ENCODE data around the gene SLC24A5. TPM values are rescaled to one million over a fixed set of nuclear protein-coding genes. Genes with fewer than 3 reads are reported as not detected.

Gene SLC24A5
- total and polyA plus RNA-seq, 7 donors: not detected

- Histone ChIP-seq H3K4me3 (no peak overlapping the region), H3K36me3 (ENCODE audit: insufficient read depth in 1 of 2, low read depth in 1 of 2) (no peaks in the 10 kb centered on the region), H3K27ac (no peak overlapping the region), H3K9me3 (no peaks in the 10 kb centered on the region), H3K27me3 (ENCODE audit: insufficient read depth in 3 of 3, low read length in 2 of 3) (no peaks in the 10 kb centered on the region), H3K4me1 (no peaks in the 10 kb centered on the region)
- DNase-seq: no peak
- 77 to 88% (median 82%) methylated on average over 6 of the region's 6 CpGs for WGBS, 3 donors
- intact Hi-C loops (cut with DNase I): no loop called here
- no peak for ATAC-seq
- TF ChIP-seq CTCF (IDR thresholded peaks at IDR 0.05): no peak
Observed at GRCh38 chr15:48132874-48133273, 12.1 kb downstream of the SLC24A5 start.

- Histone ChIP-seq H3K27ac (no peak overlapping the region), H3K4me1 (peaks cover 18% of the 10 kb centered on the region), H3K4me3 (no peak overlapping the region), H3K27me3 (ENCODE audit: insufficient read depth in 3 of 3, low read length in 2 of 3) (no peaks in the 10 kb centered on the region), H3K9me3 (no peaks in the 10 kb centered on the region), H3K36me3 (ENCODE audit: insufficient read depth in 1 of 2, low read depth in 1 of 2) (no peaks in the 10 kb centered on the region)
- TF ChIP-seq CTCF (IDR thresholded peaks at IDR 0.05): no peak
- intact Hi-C loops (cut with DNase I): no loop called here
- DNase-seq (no peak), ATAC-seq (peak in 3 of 4 donors; percentile 43 to 75 (median 61))
- WGBS, 3 donors: 68 to 93% (median 70%) methylated on average over 1 of the region's 1 CpG
Observed at GRCh38 chr15:48143856-48144255, 23.1 kb downstream of the SLC24A5 start.

GRCh38 chr15:48144889-48145288, 24.1 kb downstream of the SLC24A5 start:
- TF ChIP-seq CTCF (IDR thresholded peaks at IDR 0.05): no peak
- 39 to 63% (median 43%) methylated on average over 1 of the region's 1 CpG for WGBS, 3 donors
- no peak overlapping the region for H3K4me3 ChIP-seq

GRCh38 chr15:48145923-48146322, 25.1 kb downstream of the SLC24A5 start:
- peaks cover 18% of the 10 kb centered on the region for H3K4me1 ChIP-seq
- H3K36me3 ChIP-seq (ENCODE audit: insufficient read depth in 1 of 2, low read depth in 1 of 2): no peaks in the 10 kb centered on the region
- DNase-seq: no peak
- TF ChIP-seq CTCF (IDR thresholded peaks at IDR 0.05): no peak
- no peak overlapping the region for H3K4me3 ChIP-seq
- ATAC-seq: no peak
- no peaks in the 10 kb centered on the region for H3K27me3 ChIP-seq (ENCODE audit: insufficient read depth in 3 of 3, low read length in 2 of 3)
- no peak overlapping the region for H3K27ac ChIP-seq
- intact Hi-C loops (cut with DNase I): no loop called here
- no peaks in the 10 kb centered on the region for H3K9me3 ChIP-seq

More at GRCh38 chr15:48144889-48145288, 24.1 kb downstream of the SLC24A5 start:
- intact Hi-C loops (cut with DNase I): no loop called here
- Histone ChIP-seq H3K36me3 (ENCODE audit: insufficient read depth in 1 of 2, low read depth in 1 of 2) (no peaks in the 10 kb centered on the region), H3K4me1 (peaks cover 18% of the 10 kb centered on the region), H3K27ac (no peak overlapping the region), H3K27me3 (ENCODE audit: insufficient read depth in 3 of 3, low read length in 2 of 3) (no peaks in the 10 kb centered on the region), H3K9me3 (no peaks in the 10 kb centered on the region)
- DNase-seq (no peak), ATAC-seq (no peak)

GRCh38 chr15:48147358-48147757, 26.6 kb downstream of the SLC24A5 start:
- Histone ChIP-seq H3K4me3 (no peak overlapping the region), H3K4me1 (peaks cover 18% of the 10 kb centered on the region), H3K27ac (no peak overlapping the region), H3K36me3 (ENCODE audit: insufficient read depth in 1 of 2, low read depth in 1 of 2) (no peaks in the 10 kb centered on the region), H3K9me3 (no peaks in the 10 kb centered on the region), H3K27me3 (ENCODE audit: insufficient read depth in 3 of 3, low read length in 2 of 3) (no peaks in the 10 kb centered on the region)
- intact Hi-C loops (cut with DNase I): no loop called here
- no peak for ATAC-seq
- no peak for TF ChIP-seq CTCF (IDR thresholded peaks at IDR 0.05)
- DNase-seq: no peak
